ENCODE measurements around the gene VCL. TPM values are rescaled to one million over a fixed set of nuclear protein-coding genes. Genes with fewer than 3 reads are reported as not detected.
A peak's percentile ranks its signal among the peaks of the same experiment; 100 is the strongest.

Gene VCL
- total RNA-seq, 4 donors from 2014 or later = 96.1 to 133 (median 120) TPM

GRCh38 chr10:74109452-74109851, 111.5 kb downstream of the VCL start:
- no peak for TF ChIP-seq POLR2A (IDR thresholded peaks at IDR 0.05)
- TF ChIP-seq EP300 (IDR thresholded peaks at IDR 0.05; ENCODE audit: low read depth) = no peak
- no peak for TF ChIP-seq CTCF (IDR thresholded peaks at IDR 0.05)
- no peak for TF ChIP-seq POLR2AphosphoS5 (IDR thresholded peaks at IDR 0.05)
- in situ Hi-C loops (cut with MboI; ENCODE audit: low pct_ligation_motif_present in 1 of 4, low pct_unique_long_range_greater_than_20kb in 1 of 4, low sequenced_read_pairs in 3 of 4) = no loop called here
- no peak overlapping the region for H3K27ac ChIP-seq

GRCh38 chr10:74110120-74110519, 112.2 kb downstream of the VCL start:
- peaks cover 0 to 10% (median 0%) of the 10 kb centered on the region in 4 donors for H3K4me1 ChIP-seq
- H3K27me3 ChIP-seq = no peaks in the 10 kb centered on the region
- in situ Hi-C loops (cut with MboI; ENCODE audit: low pct_ligation_motif_present in 1 of 4, low pct_unique_long_range_greater_than_20kb in 1 of 4, low sequenced_read_pairs in 3 of 4) (no loop called here), intact Hi-C loops (cut with DNase I; ENCODE audit: low total_unique reads) (no loop called here)
- H3K9me3 ChIP-seq = no peaks in the 10 kb centered on the region
- H3K27ac ChIP-seq = no peak overlapping the region
- peaks cover 0 to 85% (median 41%) of the 10 kb centered on the region in 4 donors for H3K36me3 ChIP-seq
- no peak overlapping the region for H3K4me3 ChIP-seq
- TF ChIP-seq POLR2A (IDR thresholded peaks at IDR 0.05) = no peak
- no peak for TF ChIP-seq POLR2AphosphoS5 (IDR thresholded peaks at IDR 0.05)
- TF ChIP-seq EP300 (IDR thresholded peaks at IDR 0.05; ENCODE audit: low read depth) = no peak
- no peak for TF ChIP-seq CTCF (IDR thresholded peaks at IDR 0.05)
- WGBS, 2 donors (ENCODE audit: low coverage in 1 of 2) = 90% methylated on average over 1 of the region's 1 CpG; no CpG with 5 or more reads in 1 of the 2 donors
- DNase-seq = no peak

More at GRCh38 chr10:74109452-74109851, 111.5 kb downstream of the VCL start:
- intact Hi-C loops (cut with DNase I; ENCODE audit: low total_unique reads) = no loop called here
- Histone ChIP-seq H3K4me3 (no peak overlapping the region), H3K27me3 (no peaks in the 10 kb centered on the region), H3K4me1 (peaks cover 0 to 10% (median 0%) of the 10 kb centered on the region in 4 donors), H3K9me3 (no peaks in the 10 kb centered on the region), H3K36me3 (peaks cover 0 to 84% (median 41%) of the 10 kb centered on the region in 4 donors)
- no peak for DNase-seq

GRCh38 chr10:74111799-74112198, 113.9 kb downstream of the VCL start:
- Histone ChIP-seq H3K36me3 (peaks cover 0 to 84% (median 41%) of the 10 kb centered on the region in 4 donors), H3K4me3 (no peak overlapping the region), H3K27me3 (no peaks in the 10 kb centered on the region), H3K9me3 (no peaks in the 10 kb centered on the region), H3K27ac (no peak overlapping the region), H3K4me1 (peaks cover 0 to 10% (median 0%) of the 10 kb centered on the region in 4 donors)
- intact Hi-C loops (cut with DNase I; ENCODE audit: low total_unique reads) (no loop called here), in situ Hi-C loops (cut with MboI; ENCODE audit: low pct_ligation_motif_present in 1 of 4, low pct_unique_long_range_greater_than_20kb in 1 of 4, low sequenced_read_pairs in 3 of 4) (no loop called here)
- WGBS, 2 donors (ENCODE audit: low coverage in 1 of 2) = 90 to 99% methylated on average over 2 to 11 of the region's 14 CpGs
- no peak for TF ChIP-seq EP300 (IDR thresholded peaks at IDR 0.05; ENCODE audit: low read depth)
- no peak for TF ChIP-seq CTCF (IDR thresholded peaks at IDR 0.05)
- no peak for TF ChIP-seq POLR2AphosphoS5 (IDR thresholded peaks at IDR 0.05)
- TF ChIP-seq POLR2A (IDR thresholded peaks at IDR 0.05) = no peak
- DNase-seq = no peak

- H3K36me3 ChIP-seq = peaks cover 0 to 83% (median 36%) of the 10 kb centered on the region in 4 donors
- no peak for DNase-seq
- H3K27ac ChIP-seq = peak overlapping the region; percentile 2 to 64 (median 21)
- H3K9me3 ChIP-seq = no peaks in the 10 kb centered on the region
- in situ Hi-C loops (cut with MboI; ENCODE audit: low pct_ligation_motif_present in 1 of 4, low pct_unique_long_range_greater_than_20kb in 1 of 4, low sequenced_read_pairs in 3 of 4) (no loop called here), intact Hi-C loops (cut with DNase I; ENCODE audit: low total_unique reads) (no loop called here)
- 73 to 80% methylated on average over 1 of the region's 1 CpG for WGBS, 2 donors (ENCODE audit: low coverage in 1 of 2)
- no peak overlapping the region for H3K4me3 ChIP-seq
- H3K4me1 ChIP-seq = peaks cover 0 to 10% (median 0%) of the 10 kb centered on the region in 4 donors
- H3K27me3 ChIP-seq = no peaks in the 10 kb centered on the region
- TF ChIP-seq POLR2AphosphoS5 (IDR thresholded peaks at IDR 0.05) (no peak), CTCF (IDR thresholded peaks at IDR 0.05) (no peak), POLR2A (IDR thresholded peaks at IDR 0.05) (no peak), EP300 (IDR thresholded peaks at IDR 0.05; ENCODE audit: low read depth) (no peak)
Observed at GRCh38 chr10:74113546-74113945, 115.6 kb downstream of the VCL start.

Data from transverse colon (tissue), 4 donors.